Neutrophil (primary cell): Measurements from ENCODE around the gene ELAPOR1.

Experiments
- H3K27ac ChIP-seq: fragments of 200-600 bp; sonication (generic); 2 replicates; pipeline ENCODE4 v1.5.1; 2016; ENCODE audit warnings: mild to moderate bottlenecking, moderate library complexity
- H3K27me3 ChIP-seq: fragments of 200-600 bp; sonication (generic); 2 replicates; pipeline ENCODE4 v1.6.0; 2016; ENCODE audit warnings: mild to moderate bottlenecking
- H3K36me3 ChIP-seq: fragments of 200-600 bp; sonication (generic); 2 replicates; pipeline ENCODE4 v1.5.1; 2017
- H3K4me1 ChIP-seq, 2 experiments: fragments of 200-600 bp in 1 of 2; sonication (generic) in 1 of 2; 1 replicate in 1 of 2; 2 replicates in 1 of 2; pipeline versions ENCODE4 v1.5.1 to v1.6.1; 2013 to 2016; ENCODE audit warnings: low read depth in 1 of 2, low read length in 1 of 2, mild to moderate bottlenecking in 1 of 2, moderate library complexity in 1 of 2; ENCODE audit not compliant: control insufficient read depth in 1 of 2, insufficient read depth in 1 of 2
- H3K4me3 ChIP-seq, 2 experiments: fragments of 200-600 bp in 1 of 2; sonication (generic) in 1 of 2; 1 replicate in 1 of 2; 2 replicates in 1 of 2; pipeline ENCODE4 v1.5.1; 2013 to 2016; ENCODE audit warnings: low read depth in 1 of 2, low read length in 1 of 2, mild to moderate bottlenecking in 1 of 2, moderate library complexity in 1 of 2
- H3K9me3 ChIP-seq: fragments of 200-600 bp; sonication (generic); 2 replicates; pipeline ENCODE4 v1.5.1; 2016
- TF ChIP-seq, protein P1 (sequence below): fragments of 200-600 bp; sonication (generic); IDR thresholded peaks from 2 replicates; pipeline ENCODE4 v1.5.1; 2016; ENCODE audit warnings: antibody characterized with exemption

Gene ELAPOR1

DNA sequence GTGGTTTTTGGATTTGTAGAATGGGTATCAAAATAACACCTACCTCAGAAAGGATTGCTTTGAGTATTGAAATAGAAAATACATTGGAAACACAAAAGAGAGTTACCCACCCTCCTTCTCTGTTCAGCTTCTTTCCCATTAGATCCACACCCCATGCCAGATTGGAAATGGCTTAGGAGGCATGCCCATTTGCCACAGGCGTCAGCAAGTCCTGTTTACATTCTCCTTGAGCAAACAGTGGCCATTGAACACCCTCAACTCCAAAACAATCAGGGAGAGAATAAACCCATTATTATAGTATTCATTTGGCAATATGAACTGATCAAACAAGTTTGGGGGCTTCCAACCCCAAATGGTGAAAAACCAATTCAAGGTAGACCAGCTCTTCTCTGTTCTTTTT is 2.4 kb downstream of the ELAPOR1 start:
- Histone ChIP-seq H3K27me3 (peaks cover 35% of the 10 kb centered on the region), H3K4me3 (no peak overlapping the region), H3K9me3 (no peaks in the 10 kb centered on the region), H3K27ac (no peak overlapping the region), H3K4me1 (peaks cover 39% of the 10 kb centered on the region in 2 experiments), H3K36me3 (no peaks in the 10 kb centered on the region)
- TF ChIP-seq, protein P1, sequence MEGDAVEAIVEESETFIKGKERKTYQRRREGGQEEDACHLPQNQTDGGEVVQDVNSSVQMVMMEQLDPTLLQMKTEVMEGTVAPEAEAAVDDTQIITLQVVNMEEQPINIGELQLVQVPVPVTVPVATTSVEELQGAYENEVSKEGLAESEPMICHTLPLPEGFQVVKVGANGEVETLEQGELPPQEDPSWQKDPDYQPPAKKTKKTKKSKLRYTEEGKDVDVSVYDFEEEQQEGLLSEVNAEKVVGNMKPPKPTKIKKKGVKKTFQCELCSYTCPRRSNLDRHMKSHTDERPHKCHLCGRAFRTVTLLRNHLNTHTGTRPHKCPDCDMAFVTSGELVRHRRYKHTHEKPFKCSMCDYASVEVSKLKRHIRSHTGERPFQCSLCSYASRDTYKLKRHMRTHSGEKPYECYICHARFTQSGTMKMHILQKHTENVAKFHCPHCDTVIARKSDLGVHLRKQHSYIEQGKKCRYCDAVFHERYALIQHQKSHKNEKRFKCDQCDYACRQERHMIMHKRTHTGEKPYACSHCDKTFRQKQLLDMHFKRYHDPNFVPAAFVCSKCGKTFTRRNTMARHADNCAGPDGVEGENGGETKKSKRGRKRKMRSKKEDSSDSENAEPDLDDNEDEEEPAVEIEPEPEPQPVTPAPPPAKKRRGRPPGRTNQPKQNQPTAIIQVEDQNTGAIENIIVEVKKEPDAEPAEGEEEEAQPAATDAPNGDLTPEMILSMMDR: no peak

DNA sequence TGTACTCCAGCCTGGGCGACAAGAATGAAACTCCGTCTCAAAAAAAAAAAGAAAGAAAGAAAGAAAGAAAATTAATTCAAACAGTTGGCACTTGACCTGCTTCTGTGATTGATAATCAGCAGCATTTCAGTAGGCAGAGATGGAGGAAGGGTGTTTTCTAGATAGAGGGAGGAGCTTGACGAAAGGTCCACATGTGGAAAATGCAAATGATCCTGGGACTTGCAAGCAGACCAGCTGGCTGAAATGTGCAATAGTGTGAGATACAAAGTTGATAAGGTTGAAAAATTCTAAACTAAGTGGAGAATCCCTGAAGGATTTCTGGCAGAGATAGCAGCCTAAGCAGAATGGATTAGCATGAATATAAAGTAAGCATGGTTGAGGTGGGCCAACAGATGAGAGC is 4.2 kb downstream of the ELAPOR1 start:
- H3K36me3 ChIP-seq: no peaks in the 10 kb centered on the region
- TF ChIP-seq, protein P1: no peak
- H3K27ac ChIP-seq: no peak overlapping the region

DNA sequence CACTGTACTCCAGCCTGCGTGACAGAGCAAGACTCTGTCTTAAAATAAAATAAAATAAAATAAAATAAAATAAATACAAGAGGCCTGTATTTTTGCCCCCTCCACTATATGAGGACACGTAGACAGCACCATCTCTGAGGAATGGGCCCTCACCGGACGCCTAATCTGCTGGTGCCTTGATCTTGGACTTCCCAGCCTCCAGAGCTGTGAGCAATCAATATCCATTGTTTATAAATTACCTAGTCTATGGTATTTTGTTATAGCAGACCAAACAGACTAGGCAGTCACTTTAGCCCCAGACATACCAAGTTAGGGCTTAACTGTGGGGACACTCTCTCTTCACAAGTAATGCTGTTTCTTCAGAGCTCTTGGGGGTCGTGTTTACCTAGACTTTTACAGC is 6.4 kb downstream of the ELAPOR1 start:
- Histone ChIP-seq H3K9me3 (no peaks in the 10 kb centered on the region), H3K4me1 (no peaks in the 10 kb centered on the region), H3K27ac (no peak overlapping the region), H3K27me3 (peaks cover 19% of the 10 kb centered on the region), H3K4me3 (no peak overlapping the region), H3K36me3 (no peaks in the 10 kb centered on the region)
- TF ChIP-seq, protein P1: no peak

More for the DNA sequence above, 4.2 kb downstream of the ELAPOR1 start:
- Histone ChIP-seq H3K4me3 (no peak overlapping the region), H3K4me1 (peaks cover 21% of the 10 kb centered on the region in 2 experiments), H3K9me3 (no peaks in the 10 kb centered on the region), H3K27me3 (peaks cover 35% of the 10 kb centered on the region)

DNA sequence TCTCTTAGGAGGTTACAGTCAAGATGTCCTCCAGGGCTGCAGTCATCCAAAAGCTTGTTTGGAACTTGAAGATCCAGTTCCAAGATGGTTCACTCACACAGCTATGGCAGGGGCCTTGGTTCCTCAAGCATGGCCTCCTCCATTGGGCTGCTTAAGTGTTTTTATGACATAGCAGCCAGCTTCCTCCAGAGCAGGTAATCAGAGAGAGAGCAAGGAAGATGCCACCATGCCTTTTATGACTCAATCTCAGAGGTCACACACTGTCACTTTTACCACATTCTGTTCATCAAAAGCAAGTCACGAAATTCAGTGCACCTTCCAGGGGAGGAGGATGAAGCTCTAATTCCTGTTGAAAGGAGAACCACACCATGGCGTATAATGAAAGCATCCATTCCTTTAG is 17.1 kb downstream of the ELAPOR1 start:
- Histone ChIP-seq H3K27me3 (no peaks in the 10 kb centered on the region), H3K36me3 (no peaks in the 10 kb centered on the region), H3K4me3 (no peak overlapping the region), H3K9me3 (no peaks in the 10 kb centered on the region), H3K27ac (peak overlapping the region; percentile 11), H3K4me1 (peaks cover 30 to 34% of the 10 kb centered on the region in 2 experiments)
- TF ChIP-seq, protein P1: no peak

DNA sequence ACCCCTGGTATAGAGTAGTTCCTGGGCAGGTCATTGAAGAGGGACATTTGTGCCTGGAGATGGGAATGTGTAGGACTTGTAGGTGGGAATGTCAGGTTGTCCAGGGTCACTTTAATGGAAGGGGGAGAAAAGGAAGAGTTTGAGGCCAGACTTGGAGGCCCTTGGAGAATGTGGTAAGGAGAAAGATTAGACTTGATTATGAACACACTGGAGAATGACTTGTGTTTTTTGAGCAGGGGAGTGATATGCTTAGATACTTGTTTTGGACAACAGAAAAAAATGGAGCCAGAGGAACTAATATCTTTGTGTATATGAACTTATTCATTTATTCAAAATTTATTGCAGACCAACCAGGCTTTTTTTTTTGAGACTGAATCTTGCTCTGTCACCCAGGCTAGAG is 17.9 kb downstream of the ELAPOR1 start:
- H3K9me3 ChIP-seq: no peaks in the 10 kb centered on the region
- H3K27me3 ChIP-seq: no peaks in the 10 kb centered on the region
- no peak overlapping the region for H3K4me3 ChIP-seq
- TF ChIP-seq, protein P1: no peak
- peaks cover 30 to 34% of the 10 kb centered on the region in 2 experiments for H3K4me1 ChIP-seq
- H3K36me3 ChIP-seq: no peaks in the 10 kb centered on the region
- peak overlapping the region; percentile 42 for H3K27ac ChIP-seq
